ENCODE results near the gene PDE1A.

GRCh38 chr2:182228741-182229140, 198.1 kb downstream of the PDE1A start:
- TF ChIP-seq POLR2A (IDR thresholded peaks at IDR 0.05) (no peak), CTCF (IDR thresholded peaks at IDR 0.05) (no peak)

Data from thyroid gland (tissue), 4 donors.